Measurements from ENCODE around the gene RASL11A.
"Not testable (repeated sequence)": the region's sequence is repeated elsewhere in the genome, so short reads cannot be mapped to it uniquely, and the experiment has no call there.

Gene RASL11A

DNA sequence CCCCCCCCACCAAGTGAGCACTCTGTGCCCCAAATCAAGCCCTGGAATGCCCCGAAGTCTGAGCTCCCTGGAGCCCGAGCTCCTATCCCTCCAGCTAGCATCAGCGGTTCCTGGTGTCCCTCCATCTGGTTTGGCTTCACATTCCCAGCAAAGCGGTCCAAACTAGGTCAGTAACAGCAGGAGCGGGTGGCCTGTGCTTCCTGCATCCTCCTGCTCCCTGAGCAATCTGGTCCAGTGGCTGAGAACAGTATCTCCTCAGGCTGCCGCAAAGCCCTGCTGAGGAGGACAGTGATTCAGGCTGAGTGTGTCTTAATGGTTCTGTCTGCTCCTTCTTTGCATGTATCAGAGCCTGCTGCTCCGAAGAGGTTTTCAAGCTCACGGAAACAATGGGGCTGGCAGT, 25.9 kb downstream of the RASL11A start:
- H2AFZ ChIP-seq (ENCODE audit: low read depth, low read length): no peak overlapping the region
- 91% methylated on average over 8 of the region's 8 CpGs for WGBS

GRCh38 chr13:27298849-27299248, 28.2 kb downstream of the RASL11A start:
- Histone ChIP-seq H3K27me3 (ENCODE audit: control insufficient read depth in 1 of 2, insufficient read depth in 1 of 2, low read length in 2 of 2) (peaks cover 49 to 55% of the 10 kb centered on the region in 2 experiments), H3K27ac (ENCODE audit: low read length, poor library complexity, severe bottlenecking) (no peak overlapping the region), H2BK5ac (ENCODE audit: low read depth, low read length, poor library complexity, severe bottlenecking) (no peak overlapping the region), H3K18ac (ENCODE audit: low read depth in 1 of 2, low read length in 2 of 2) (no peak overlapping the region), H3K36me3 (ENCODE audit: control insufficient read depth in 1 of 2, insufficient read depth in 2 of 2, low read depth in 1 of 2, low read length in 2 of 2) (no peaks in the 10 kb centered on the region), H3K4me2 (ENCODE audit: low read length, poor library complexity, severe bottlenecking) (no peak overlapping the region), H3K9me3 (ENCODE audit: control insufficient read depth, low read length) (no peaks in the 10 kb centered on the region), H3K9ac (ENCODE audit: low read length) (no peak overlapping the region), H4K8ac (ENCODE audit: low read length) (no peak overlapping the region), H4K91ac (ENCODE audit: low read length) (no peak overlapping the region), H2BK12ac (ENCODE audit: low read length in 2 of 2) (no peak overlapping the region), H3K4me1 (ENCODE audit: control insufficient read depth, insufficient read depth, low read depth, low read length) (no peaks in the 10 kb centered on the region), H3K14ac (ENCODE audit: low read length in 2 of 2) (no peak overlapping the region), H3K4me3 (ENCODE audit: insufficient read depth in 1 of 2, low read depth in 1 of 2, low read length in 2 of 2) (no peak overlapping the region), H3K79me1 (replicated peaks; ENCODE audit: low read length, poor library complexity, severe bottlenecking) (no peaks in the 10 kb centered on the region), H3K23ac (ENCODE audit: low read length in 2 of 2) (no peak overlapping the region), H2AK5ac (ENCODE audit: low read length, severe bottlenecking) (no peak overlapping the region), H2BK15ac (ENCODE audit: low read depth, poor library complexity, severe bottlenecking) (no peak overlapping the region), H2BK120ac (ENCODE audit: low read depth, low read length) (no peak overlapping the region), H3K4ac (ENCODE audit: low read depth in 1 of 2, low read length in 2 of 2) (no peak overlapping the region), H2AFZ (ENCODE audit: low read depth, low read length) (no peak overlapping the region)
- DNase-seq: no peak
- 75% methylated on average over 5 of the region's 5 CpGs for WGBS

More for the DNA sequence above, 25.9 kb downstream of the RASL11A start:
- Histone ChIP-seq H3K36me3 (ENCODE audit: control insufficient read depth in 1 of 2, insufficient read depth in 2 of 2, low read depth in 1 of 2, low read length in 2 of 2) (no peaks in the 10 kb centered on the region), H4K91ac (ENCODE audit: low read length) (no peak overlapping the region), H2BK5ac (ENCODE audit: low read depth, low read length, poor library complexity, severe bottlenecking) (no peak overlapping the region), H3K23ac (ENCODE audit: low read length in 2 of 2) (no peak overlapping the region), H2BK120ac (ENCODE audit: low read depth, low read length) (no peak overlapping the region), H3K4me1 (ENCODE audit: control insufficient read depth, insufficient read depth, low read depth, low read length) (no peaks in the 10 kb centered on the region), H3K9ac (ENCODE audit: low read length) (no peak overlapping the region), H3K4me2 (ENCODE audit: low read length, poor library complexity, severe bottlenecking) (no peak overlapping the region), H3K9me3 (ENCODE audit: control insufficient read depth, low read length) (no peaks in the 10 kb centered on the region), H3K4ac (ENCODE audit: low read depth in 1 of 2, low read length in 2 of 2) (no peak overlapping the region), H3K14ac (ENCODE audit: low read length in 2 of 2) (peak overlapping the region in 1 of 2 experiments; percentile 53), H3K79me1 (replicated peaks; ENCODE audit: low read length, poor library complexity, severe bottlenecking) (no peaks in the 10 kb centered on the region), H3K4me3 (ENCODE audit: insufficient read depth in 1 of 2, low read depth in 1 of 2, low read length in 2 of 2) (no peak overlapping the region), H4K8ac (ENCODE audit: low read length) (no peak overlapping the region), H3K18ac (ENCODE audit: low read depth in 1 of 2, low read length in 2 of 2) (no peak overlapping the region), H2BK15ac (ENCODE audit: low read depth, poor library complexity, severe bottlenecking) (no peak overlapping the region), H3K27ac (ENCODE audit: low read length, poor library complexity, severe bottlenecking) (no peak overlapping the region), H2AK5ac (ENCODE audit: low read length, severe bottlenecking) (no peak overlapping the region), H3K27me3 (ENCODE audit: control insufficient read depth in 1 of 2, insufficient read depth in 1 of 2, low read length in 2 of 2) (peaks cover 65 to 71% of the 10 kb centered on the region in 2 experiments), H2BK12ac (ENCODE audit: low read length in 2 of 2) (no peak overlapping the region)
- DNase-seq: no peak

- not testable (repeated sequence) for H3K27ac ChIP-seq (ENCODE audit: low read length, poor library complexity, severe bottlenecking); H3K79me1 ChIP-seq (replicated peaks; ENCODE audit: low read length, poor library complexity, severe bottlenecking); H2AK5ac ChIP-seq (ENCODE audit: low read length, severe bottlenecking); H2AFZ ChIP-seq (ENCODE audit: low read depth, low read length); H3K23ac ChIP-seq (ENCODE audit: low read length in 2 of 2); DNase-seq; H3K14ac ChIP-seq (ENCODE audit: low read length in 2 of 2); H2BK5ac ChIP-seq (ENCODE audit: low read depth, low read length, poor library complexity, severe bottlenecking); H3K4ac ChIP-seq (ENCODE audit: low read depth in 1 of 2, low read length in 2 of 2); H2BK15ac ChIP-seq (ENCODE audit: low read depth, poor library complexity, severe bottlenecking); H3K4me3 ChIP-seq (ENCODE audit: insufficient read depth in 1 of 2, low read depth in 1 of 2, low read length in 2 of 2); H3K4me2 ChIP-seq (ENCODE audit: low read length, poor library complexity, severe bottlenecking); H2BK120ac ChIP-seq (ENCODE audit: low read depth, low read length); H4K91ac ChIP-seq (ENCODE audit: low read length); H3K9ac ChIP-seq (ENCODE audit: low read length); H4K8ac ChIP-seq (ENCODE audit: low read length); H2BK12ac ChIP-seq (ENCODE audit: low read length in 2 of 2); H3K36me3 ChIP-seq (ENCODE audit: control insufficient read depth in 1 of 2, insufficient read depth in 2 of 2, low read depth in 1 of 2, low read length in 2 of 2); H3K4me1 ChIP-seq (ENCODE audit: control insufficient read depth, insufficient read depth, low read depth, low read length); H3K9me3 ChIP-seq (ENCODE audit: control insufficient read depth, low read length); H3K18ac ChIP-seq (ENCODE audit: low read depth in 1 of 2, low read length in 2 of 2)
- 84% methylated on average over 7 of the region's 7 CpGs for WGBS
- H3K27me3 ChIP-seq (ENCODE audit: control insufficient read depth in 1 of 2, insufficient read depth in 1 of 2, low read length in 2 of 2): peaks cover 34 to 40% of the 10 kb centered on the region in 2 experiments
These were observed 29.8 kb downstream of the RASL11A start for GRCh38 chr13:27300406-27300805.

GRCh38 chr13:27300941-27301586, 30.4 kb downstream of the RASL11A start:
- H4K8ac ChIP-seq (ENCODE audit: low read length): no peak overlapping the region
- no peaks in the 10 kb centered on the region for H3K36me3 ChIP-seq (ENCODE audit: control insufficient read depth in 1 of 2, insufficient read depth in 2 of 2, low read depth in 1 of 2, low read length in 2 of 2)
- no peak overlapping the region for H3K23ac ChIP-seq (ENCODE audit: low read length in 2 of 2)
- H3K4ac ChIP-seq (ENCODE audit: low read depth in 1 of 2, low read length in 2 of 2): no peak overlapping the region
- H2AK5ac ChIP-seq (ENCODE audit: low read length, severe bottlenecking): no peak overlapping the region
- H3K9ac ChIP-seq (ENCODE audit: low read length): no peak overlapping the region
- H4K91ac ChIP-seq (ENCODE audit: low read length): no peak overlapping the region
- no peaks in the 10 kb centered on the region for H3K9me3 ChIP-seq (ENCODE audit: control insufficient read depth, low read length)
- H3K79me1 ChIP-seq (replicated peaks; ENCODE audit: low read length, poor library complexity, severe bottlenecking): no peaks in the 10 kb centered on the region
- WGBS: 93% methylated on average over 6 of the region's 6 CpGs
- H3K18ac ChIP-seq (ENCODE audit: low read depth in 1 of 2, low read length in 2 of 2): no peak overlapping the region
- no peak overlapping the region for H2BK12ac ChIP-seq (ENCODE audit: low read length in 2 of 2)
- H2AFZ ChIP-seq (ENCODE audit: low read depth, low read length): no peak overlapping the region
- no peaks in the 10 kb centered on the region for H3K4me1 ChIP-seq (ENCODE audit: control insufficient read depth, insufficient read depth, low read depth, low read length)
- no peak overlapping the region for H2BK120ac ChIP-seq (ENCODE audit: low read depth, low read length)
- no peak overlapping the region for H3K27ac ChIP-seq (ENCODE audit: low read length, poor library complexity, severe bottlenecking)
- DNase-seq: no peak
- no peak overlapping the region for H2BK15ac ChIP-seq (ENCODE audit: low read depth, poor library complexity, severe bottlenecking)
- H3K4me3 ChIP-seq (ENCODE audit: insufficient read depth in 1 of 2, low read depth in 1 of 2, low read length in 2 of 2): no peak overlapping the region
- H3K4me2 ChIP-seq (ENCODE audit: low read length, poor library complexity, severe bottlenecking): no peak overlapping the region
- no peak overlapping the region for H2BK5ac ChIP-seq (ENCODE audit: low read depth, low read length, poor library complexity, severe bottlenecking)
- no peak overlapping the region for H3K14ac ChIP-seq (ENCODE audit: low read length in 2 of 2)
- peaks cover 28 to 34% of the 10 kb centered on the region in 2 experiments for H3K27me3 ChIP-seq (ENCODE audit: control insufficient read depth in 1 of 2, insufficient read depth in 1 of 2, low read length in 2 of 2)
